Thyroid gland (tissue), 4 donors: ENCODE results near the gene STK16. TPM values are rescaled to one million over a fixed set of nuclear protein-coding genes. Genes with fewer than 3 reads are reported as not detected.
A peak's percentile ranks its signal among the peaks of the same experiment; 100 is the strongest.
"Not testable (repeated sequence)": the region's sequence is repeated elsewhere in the genome, so short reads cannot be mapped to it uniquely, and the experiment has no call there.

Experiments used
- DNase-seq, 2 donors: peaks; one replicate each; pipeline ENCODE4 v3.0.0-alpha.2; 2019
- H3K27ac ChIP-seq, 3 donors: fragments of 200-600 bp; sonication (generic); 1 replicate in 2 of 3; 2 replicates in 1 of 3; pipeline ENCODE4 v1.5.1; 2016 to 2019; ENCODE audit warnings: mild to moderate bottlenecking in 1 of 3, moderate library complexity in 1 of 3
- H3K27me3 ChIP-seq: fragments of 200-600 bp; sonication (generic); one replicate; pipeline ENCODE4 v1.5.1; 2019
- H3K36me3 ChIP-seq, 2 donors: fragments of 200-600 bp; sonication (generic); one replicate each; pipeline ENCODE4 v1.5.1; 2016 to 2019
- H3K4me1 ChIP-seq, 2 donors: fragments of 200-600 bp; sonication (generic); one replicate each; pipeline ENCODE4 v1.5.1; 2017 to 2019
- H3K4me3 ChIP-seq, 3 donors: fragments of 200-600 bp; sonication (generic); replicated peaks in 1 of 3; 1 replicate in 2 of 3; 2 replicates in 1 of 3; pipeline ENCODE4 v1.5.1; 2016; ENCODE audit warnings: mild to moderate bottlenecking in 1 of 3
- H3K9me3 ChIP-seq: fragments of 200-600 bp; sonication (generic); one replicate; pipeline ENCODE4 v1.5.1; 2017
- CTCF ChIP-seq, 6 experiments: fragments of 200-600 bp in 3 of 6; fragments of 450-650 bp in 3 of 6; sonication (generic) in 3 of 6; IDR thresholded peaks; one replicate each; pipeline ENCODE4 v1.5.1; 2016 to 2019; ENCODE audit warnings: antibody characterized with exemption in 6 of 6, mild to moderate bottlenecking in 2 of 6, inconsistent platforms in 1 of 6, moderate library complexity in 1 of 6
- POLR2A ChIP-seq, 2 donors: fragments of 450-650 bp; IDR thresholded peaks; one replicate each; pipeline ENCODE4 v1.6.1; 2017; ENCODE audit warnings: antibody characterized with exemption in 2 of 2, mild to moderate bottlenecking in 2 of 2, moderate library complexity in 1 of 2
- WGBS, 2 donors: methylation state at CpG; one replicate each; pipeline ENCODE4 v1.1.5; 2017; 5-methylcytosine and 5-hydroxymethylcytosine counted together
- intact Hi-C: fragments of 100-400 bp; cut with DNase I; formaldehyde crosslinking; loops from one replicate; pipeline ENCODE4 v1.15.1; 2023
- total RNA-seq, 4 donors: library from RNA; depleted of rRNA; stranded (reverse); fragments of >200 nt; gene quantifications; one replicate each; pipeline ENCODE4 v1.2.3, GENCODE V29; 2016

STK16 gene
- total RNA-seq, 4 donors from 2014 or later, result 19.5 to 33.0 (median 24.9) TPM

- TF ChIP-seq CTCF (IDR thresholded peaks at IDR 0.05) (peak in 2 of 6 experiments; percentile 6 to 20), POLR2A (IDR thresholded peaks at IDR 0.05) (peak; percentile 48 to 97)
- Histone ChIP-seq H3K27me3 (no peaks in the 10 kb centered on the region), H3K36me3 (no peaks in the 10 kb centered on the region), H3K4me3 (peak within 1 kb of the TSS; percentile 24 to 62 (median 49)), H3K27ac (peak within 1 kb of the TSS; percentile 18 to 49 (median 25)), H3K4me1 (peaks cover 28 to 43% of the 10 kb centered on the region in 2 donors), H3K9me3 (no peaks in the 10 kb centered on the region)
- 0 to 3% methylated on average over 5 to 32 of the region's 76 CpGs for WGBS, 2 donors
- intact Hi-C loops, result no loop called here
- peak; percentile 88 to 89 for DNase-seq
These were observed 8.7 kb downstream of the STK16 start, which contains the start of gene TUBA4A for GRCh38 chr2:219253753-219254589. TUBA4A (minus strand) TSS chr2:219253918; CDS start chr2:219253858, 60 bp downstream.

GRCh38 chr2:219254590-219255201, 9.4 kb downstream of the STK16 start:
- Histone ChIP-seq H3K9me3 (no peaks in the 10 kb centered on the region), H3K27me3 (no peaks in the 10 kb centered on the region), H3K4me3 (peak overlapping the region; percentile 24 to 62 (median 49)), H3K36me3 (no peaks in the 10 kb centered on the region), H3K27ac (peak overlapping the region in 2 of 3 donors; percentile 18 to 49), H3K4me1 (peaks cover 20 to 36% of the 10 kb centered on the region in 2 donors)
- intact Hi-C loops, result no loop called here
- 25 to 37% methylated on average over 8 to 9 of the region's 12 CpGs for WGBS, 2 donors
- DNase-seq, result no peak
- no peak for TF ChIP-seq POLR2A (IDR thresholded peaks at IDR 0.05)
- TF ChIP-seq CTCF (IDR thresholded peaks at IDR 0.05), result no peak

- 85 to 89% methylated on average over 10 of the region's 10 CpGs for WGBS, 2 donors
- H3K27me3 ChIP-seq, H3K4me1 ChIP-seq, DNase-seq, H3K9me3 ChIP-seq, H3K4me3 ChIP-seq, H3K27ac ChIP-seq, intact Hi-C loops, H3K36me3 ChIP-seq: not testable (repeated sequence)
These were observed 13.7 kb downstream of the STK16 start for GRCh38 chr2:219258942-219259341.

GRCh38 chr2:219261024-219261855, 16.0 kb downstream of the STK16 start:
- intact Hi-C loops, result no loop called here
- Histone ChIP-seq H3K27me3 (no peaks in the 10 kb centered on the region), H3K4me1 (no peaks in the 10 kb centered on the region), H3K27ac (no peak overlapping the region), H3K36me3 (no peaks in the 10 kb centered on the region), H3K4me3 (no peak overlapping the region), H3K9me3 (no peaks in the 10 kb centered on the region)
- WGBS, 2 donors, result 63 to 69% methylated on average over 5 of the region's 5 CpGs
- no peak for DNase-seq
- no peak for TF ChIP-seq CTCF (IDR thresholded peaks at IDR 0.05)
- no peak for TF ChIP-seq POLR2A (IDR thresholded peaks at IDR 0.05)

- Histone ChIP-seq H3K9me3 (no peaks in the 10 kb centered on the region), H3K4me1 (peaks cover 0 to 10% of the 10 kb centered on the region in 2 donors), H3K4me3 (no peak overlapping the region), H3K27ac (no peak overlapping the region), H3K27me3 (no peaks in the 10 kb centered on the region), H3K36me3 (no peaks in the 10 kb centered on the region)
- 48 to 49% methylated on average over 4 to 5 of the region's 5 CpGs for WGBS, 2 donors
- DNase-seq, result peak; percentile 64 to 67
- TF ChIP-seq POLR2A (IDR thresholded peaks at IDR 0.05) (no peak), CTCF (IDR thresholded peaks at IDR 0.05) (no peak)
- intact Hi-C loops, result no loop called here
These were observed 21.0 kb downstream of the STK16 start for GRCh38 chr2:219266232-219266631.
